GM19463 (cell line): ENCODE results near the gene LDLRAD1.
"Not testable (repeated sequence)": the region's sequence is repeated elsewhere in the genome, so short reads cannot be mapped to it uniquely, and the experiment has no call there.

Source experiments
- ATAC-seq: cut with Tn5 transposase; IDR thresholded peaks from one replicate; pipeline ENCODE4 v1.9.1; 2021; ENCODE audit warnings: mild to moderate bottlenecking, moderate library complexity; ENCODE audit not compliant: unreplicated experiment

LDLRAD1 gene

DNA sequence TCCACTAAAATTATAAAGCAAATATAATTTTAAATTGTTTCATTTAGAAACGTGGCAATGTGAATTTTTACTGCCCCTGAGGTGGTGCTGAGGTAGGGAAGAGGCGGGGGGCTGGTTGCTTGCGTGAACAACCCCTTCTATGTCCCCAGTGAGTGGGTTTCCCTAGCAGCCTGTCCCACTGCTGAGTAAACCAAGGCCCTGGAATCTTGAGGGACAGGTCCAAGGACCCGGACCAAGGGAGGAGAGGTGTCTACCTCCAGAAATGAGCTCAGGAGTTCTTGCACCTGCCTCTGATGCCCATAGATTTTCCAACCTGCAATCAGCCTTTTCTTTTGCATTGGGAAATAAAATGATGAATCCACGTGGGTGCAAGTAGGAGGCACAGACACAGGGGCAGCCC lies 649 bp upstream of the LDLRAD1 start:
- no peak for ATAC-seq

DNA sequence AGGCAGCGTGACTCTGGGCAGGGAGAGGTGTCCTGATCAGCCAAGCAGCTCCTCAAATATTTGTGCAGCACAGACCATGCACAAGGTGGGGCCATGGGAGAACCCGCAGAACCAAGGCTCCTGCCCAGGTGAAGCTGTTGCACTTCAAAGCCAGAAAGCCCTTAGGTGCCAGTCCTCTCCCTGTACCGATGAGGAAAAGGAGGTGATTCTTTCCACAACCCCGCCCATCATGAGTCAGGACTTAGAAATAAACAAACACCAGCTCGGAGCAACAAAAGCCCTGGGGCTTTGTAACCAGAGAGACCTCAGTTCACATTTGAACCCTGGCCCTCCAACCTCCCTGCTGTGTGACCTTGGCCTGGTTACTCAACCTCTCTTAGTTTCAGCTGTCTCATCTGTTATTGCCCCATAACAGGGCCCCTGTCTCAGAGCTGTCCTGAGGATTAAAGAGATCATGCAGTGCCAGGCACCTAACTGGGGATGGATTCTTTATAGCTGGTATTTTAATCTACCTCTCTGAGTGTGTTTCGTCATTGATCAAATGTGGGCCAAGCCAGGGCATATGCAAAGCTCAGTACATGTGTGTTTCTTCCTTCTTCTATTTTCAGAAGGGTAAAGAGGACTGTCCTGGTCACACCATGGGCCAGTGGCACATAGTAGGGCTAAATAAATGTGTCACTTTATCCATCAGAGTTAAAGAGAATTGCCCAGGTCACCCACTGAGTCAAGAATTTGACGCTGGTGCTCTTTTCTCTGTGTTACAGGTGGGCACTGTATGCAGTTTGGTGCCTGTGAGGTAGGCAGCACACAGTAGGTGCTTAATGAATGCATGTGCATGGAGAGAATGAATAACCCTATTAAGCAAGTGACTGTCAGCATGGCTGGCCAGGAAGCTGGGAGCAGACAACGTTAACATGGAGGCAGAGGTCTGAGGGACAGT lies 1.4 kb downstream of the LDLRAD1 start:
- ATAC-seq = no peak

DNA sequence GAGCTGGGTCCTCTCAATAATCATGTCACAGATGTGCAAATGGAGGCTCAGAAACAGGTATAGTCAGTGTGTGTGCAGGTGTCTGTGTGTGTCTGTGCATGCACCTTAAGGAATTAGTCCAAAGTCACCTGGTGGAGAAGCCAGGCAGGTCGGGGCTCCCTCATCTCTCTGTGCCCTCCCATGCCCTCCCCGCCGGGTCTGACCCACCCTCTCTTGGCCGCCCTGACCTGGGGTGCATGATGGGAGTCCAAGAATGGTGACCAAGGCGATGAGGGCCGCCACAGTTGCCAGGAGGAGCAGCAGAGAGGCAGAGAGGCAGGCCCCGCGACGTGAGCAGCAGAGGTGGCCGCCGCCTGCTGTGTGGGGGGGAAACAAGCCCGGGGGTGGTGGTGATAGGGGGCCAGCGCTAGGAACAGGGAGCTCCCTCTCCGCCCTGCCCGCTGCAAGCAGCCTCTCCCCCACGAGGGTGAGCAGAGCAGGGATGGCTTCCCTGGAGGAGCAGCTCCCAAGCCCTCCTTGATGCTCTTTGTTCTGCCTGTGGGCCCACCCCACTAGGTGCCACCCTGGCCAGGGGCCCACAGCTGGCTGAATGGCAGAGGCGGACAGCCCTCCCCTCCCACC lies 3.9 kb downstream of the LDLRAD1 start:
- ATAC-seq = no peak

DNA sequence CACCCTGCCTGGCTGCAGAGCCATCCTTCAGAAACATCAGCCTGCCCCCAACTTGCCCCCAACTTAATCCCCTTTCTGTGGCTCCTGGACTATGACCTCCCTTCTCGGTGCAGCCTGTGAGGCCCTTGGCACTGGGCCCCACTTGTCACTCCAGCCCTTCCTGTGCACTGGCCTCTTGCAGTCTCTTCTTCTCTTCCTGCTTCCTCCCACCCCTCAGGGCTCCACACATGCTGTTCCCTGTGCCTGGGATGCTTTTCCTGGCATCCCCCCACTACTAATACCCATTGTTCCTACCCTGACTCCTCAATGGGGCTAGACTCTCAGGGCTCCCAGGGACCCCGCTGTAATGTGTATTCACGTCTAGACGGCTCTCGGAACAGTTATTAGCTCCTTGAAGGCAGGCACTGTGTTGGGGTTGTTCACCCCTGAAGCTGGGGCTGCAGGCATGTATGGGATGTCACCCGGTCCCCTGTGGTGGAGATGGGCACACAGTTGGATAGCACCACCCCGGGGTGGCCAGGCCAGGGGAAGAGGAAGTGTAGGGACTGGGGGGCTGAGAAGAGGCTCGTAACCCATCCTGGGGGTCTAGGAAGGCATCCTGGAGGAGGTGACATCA lies 4.5 kb downstream of the LDLRAD1 start:
- ATAC-seq = no peak

DNA sequence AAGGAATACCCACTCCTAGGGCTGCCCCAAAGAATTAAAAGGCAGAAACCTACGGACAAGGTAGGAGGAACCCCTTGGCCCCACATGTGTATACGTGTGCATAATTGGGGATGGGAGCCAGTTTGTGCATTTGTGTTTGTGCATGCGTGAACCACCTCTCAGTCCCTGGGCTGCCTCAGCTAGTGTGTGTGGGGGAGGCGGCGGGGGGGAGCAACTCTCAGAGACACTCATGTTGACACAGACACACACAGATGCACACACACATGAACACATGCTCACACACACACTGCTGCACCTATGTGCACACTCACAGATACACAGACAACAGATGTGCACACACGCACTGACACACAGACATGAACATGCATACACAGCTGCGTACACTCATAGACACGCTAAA lies 5.1 kb downstream of the LDLRAD1 start:
- no peak for ATAC-seq

DNA sequence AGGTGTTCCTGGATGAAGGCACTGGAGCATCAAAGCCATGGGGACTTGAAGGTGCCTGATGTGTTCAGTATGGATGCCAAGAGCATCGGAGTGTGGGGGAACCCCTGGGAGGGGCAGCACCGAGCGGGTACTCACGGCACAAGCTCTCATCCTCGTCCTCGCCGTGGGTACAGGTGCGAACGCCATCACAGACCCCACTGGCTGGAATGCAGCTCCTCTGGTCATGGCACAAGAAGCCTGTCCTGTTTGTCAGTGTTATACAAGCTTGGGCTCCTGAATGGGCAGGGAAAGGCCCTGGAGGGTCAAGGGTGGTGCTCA lies 6.0 kb downstream of the LDLRAD1 start:
- ATAC-seq = no peak

DNA sequence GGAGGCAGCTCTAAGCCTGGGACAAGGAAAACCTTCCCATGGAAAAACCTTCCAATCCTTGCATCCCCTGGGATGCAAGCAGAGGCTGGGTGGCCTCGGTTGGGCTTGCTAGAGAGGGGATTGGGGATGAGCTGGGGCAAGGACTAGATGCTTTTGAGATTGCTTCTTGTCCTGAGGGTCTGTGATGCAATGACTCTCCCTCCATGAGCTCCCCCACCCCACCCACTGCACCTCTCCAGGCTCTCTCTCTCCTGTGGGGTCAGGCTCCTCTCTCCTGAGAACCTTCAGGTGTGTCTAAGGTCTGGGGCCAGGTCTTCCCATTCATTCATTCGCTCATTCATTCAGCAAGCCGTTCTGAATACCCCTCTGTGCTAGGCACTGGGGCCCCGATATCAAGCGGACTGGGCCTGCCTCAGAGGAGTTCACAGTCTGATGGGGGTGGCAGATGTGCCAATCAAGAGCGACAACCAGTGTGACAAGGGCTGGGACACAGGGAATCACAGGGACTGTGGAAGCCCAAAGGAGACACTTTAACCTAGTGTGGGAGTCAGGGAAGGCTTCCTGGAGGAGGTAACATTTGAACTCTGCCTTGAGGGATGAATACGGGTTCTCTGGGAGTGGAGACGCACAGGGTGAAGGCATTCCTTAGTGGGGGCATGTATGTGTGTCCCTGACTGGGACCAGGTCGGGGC lies 6.5 kb downstream of the LDLRAD1 start:
- ATAC-seq = no peak

DNA sequence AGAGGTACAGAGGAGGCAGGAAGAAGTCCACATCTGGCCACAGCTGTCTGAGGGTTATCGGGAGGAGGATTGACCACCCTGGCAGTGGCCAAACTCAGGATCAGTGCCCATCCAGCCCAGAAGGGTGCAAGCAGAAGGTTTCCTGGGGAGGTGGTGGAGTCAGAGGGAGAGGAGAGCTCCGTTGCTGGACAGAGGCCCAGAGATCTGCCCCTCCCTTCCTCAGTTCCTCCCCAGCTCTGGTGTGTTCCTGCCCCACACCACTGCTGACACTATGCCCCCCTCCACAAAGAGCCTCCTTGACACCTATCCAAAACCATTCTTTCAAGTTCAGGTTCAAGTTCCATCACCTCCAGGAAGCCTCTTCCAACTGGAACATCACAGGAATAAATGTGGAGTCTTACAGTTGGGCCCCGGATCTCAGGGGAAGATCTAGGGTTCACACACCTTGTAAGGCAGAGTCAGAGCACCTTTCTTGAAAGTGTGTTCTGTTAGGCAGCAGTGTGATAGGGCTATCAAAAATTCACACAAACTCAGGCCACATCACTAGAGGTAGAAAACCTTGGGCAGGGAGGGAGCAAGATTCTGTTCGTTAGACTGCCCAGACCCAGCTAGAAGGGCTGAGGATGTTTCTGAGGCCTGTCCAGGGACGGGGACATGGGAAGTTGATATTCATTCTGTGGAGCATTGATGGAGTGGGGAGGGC lies 7.4 kb downstream of the LDLRAD1 start:
- ATAC-seq = no peak

DNA sequence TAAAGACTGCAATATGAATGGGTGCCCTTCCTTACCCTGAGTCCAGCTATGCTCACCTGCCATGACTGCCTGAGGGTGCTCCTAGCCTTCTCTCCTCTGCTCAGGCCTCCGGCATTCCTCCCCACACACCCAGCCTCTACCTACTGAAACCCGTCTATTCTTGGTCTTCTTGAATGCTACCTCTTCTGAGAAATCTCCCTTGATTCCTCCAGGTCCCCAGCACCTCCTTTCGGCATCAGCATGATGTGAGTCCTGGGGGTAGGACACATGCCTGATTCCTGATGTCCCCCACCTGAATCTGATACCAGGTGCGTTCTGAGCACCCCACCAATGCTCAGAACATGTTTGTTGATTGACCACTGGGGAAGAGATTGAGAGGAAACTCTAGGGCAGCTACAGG lies 8.6 kb downstream of the LDLRAD1 start:
- ATAC-seq = no peak

DNA sequence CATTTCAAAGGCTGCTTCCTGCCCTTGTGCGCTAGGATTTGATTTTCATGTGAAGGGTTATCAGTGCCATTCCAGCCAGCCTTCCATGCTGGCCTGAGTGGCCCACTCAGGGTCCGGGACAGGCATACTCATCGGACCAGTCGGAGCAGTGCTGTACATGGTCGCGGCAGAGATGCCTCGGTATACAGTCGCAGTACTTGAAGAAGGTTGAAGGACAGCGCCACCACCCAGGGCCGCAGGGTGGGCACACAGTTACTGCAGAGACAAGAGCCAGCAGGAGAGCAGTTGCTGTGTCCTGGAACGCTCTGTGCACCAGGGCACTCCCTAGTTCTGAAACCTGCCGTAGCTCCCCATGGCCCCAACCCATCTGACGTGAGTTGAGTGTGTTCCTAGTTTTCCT lies 9.1 kb downstream of the LDLRAD1 start:
- ATAC-seq = no peak

DNA sequence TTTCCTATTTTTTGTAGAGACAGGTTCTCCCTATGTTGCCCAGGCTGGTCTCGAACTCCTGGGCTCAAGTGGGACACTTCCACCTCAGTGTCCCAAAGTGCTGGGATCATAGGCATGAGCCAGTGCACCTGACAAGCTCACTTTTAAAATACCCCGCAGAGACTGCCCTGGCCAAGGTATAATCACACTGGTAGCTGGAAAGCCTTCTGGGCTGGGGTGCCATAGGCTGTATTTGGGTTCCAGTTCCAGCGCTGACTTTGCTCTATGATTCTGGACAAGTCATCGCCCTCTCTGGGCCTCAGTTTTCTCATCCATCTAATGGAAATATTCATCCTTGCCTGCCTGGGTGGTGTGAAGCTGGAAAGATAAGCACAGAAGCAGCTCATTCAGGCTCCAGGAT lies 10.4 kb downstream of the LDLRAD1 start:
- ATAC-seq = no peak

DNA sequence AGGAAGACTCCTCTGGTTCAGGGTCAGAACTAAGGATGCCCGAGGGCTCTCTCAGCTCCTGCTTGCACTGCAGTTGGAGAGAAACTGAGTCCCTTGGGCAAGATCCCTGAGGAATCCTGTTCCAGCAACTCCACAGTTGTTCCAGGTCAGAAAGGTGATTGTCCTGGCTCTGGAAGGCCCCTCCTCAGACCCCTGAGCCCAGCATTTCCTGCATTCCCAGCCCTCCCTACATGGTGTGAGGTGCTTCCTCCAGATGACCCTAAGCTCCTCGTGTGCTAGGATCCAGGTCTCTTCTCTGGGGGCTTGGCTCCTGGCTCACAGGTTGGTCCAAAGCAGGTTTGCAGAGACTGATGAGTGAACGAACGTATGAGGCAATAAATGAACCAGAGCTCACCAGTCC lies 11.5 kb downstream of the LDLRAD1 start:
- ATAC-seq = no peak

DNA sequence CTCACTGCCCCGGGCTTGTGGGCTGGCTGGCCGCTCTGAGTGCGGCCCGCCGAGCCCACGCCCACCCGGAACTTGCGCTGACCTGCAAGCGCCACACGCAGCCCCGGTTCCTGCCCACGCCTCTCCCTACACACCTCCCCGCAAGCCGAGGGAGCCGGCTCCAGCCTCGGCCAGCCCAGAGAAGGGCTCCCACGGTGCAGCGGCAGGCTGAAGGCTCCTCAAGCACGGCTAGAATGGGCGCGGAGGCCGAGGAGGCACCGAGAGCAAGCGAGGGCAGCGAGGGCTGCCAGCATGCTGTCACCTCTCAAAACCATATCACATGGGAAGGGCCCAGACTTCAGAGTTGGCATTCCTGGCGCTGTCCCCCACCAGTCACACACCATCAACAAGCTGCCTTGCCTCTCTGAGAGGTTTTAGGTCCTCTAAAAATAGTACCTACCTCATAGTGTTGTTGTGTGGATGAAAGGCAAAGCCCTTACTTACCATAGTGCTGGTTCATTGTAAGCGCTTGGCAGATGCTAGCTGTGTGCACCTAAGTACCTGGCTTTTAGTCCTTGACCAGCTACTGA lies 13.4 kb downstream of the LDLRAD1 start:
- ATAC-seq = no peak

DNA sequence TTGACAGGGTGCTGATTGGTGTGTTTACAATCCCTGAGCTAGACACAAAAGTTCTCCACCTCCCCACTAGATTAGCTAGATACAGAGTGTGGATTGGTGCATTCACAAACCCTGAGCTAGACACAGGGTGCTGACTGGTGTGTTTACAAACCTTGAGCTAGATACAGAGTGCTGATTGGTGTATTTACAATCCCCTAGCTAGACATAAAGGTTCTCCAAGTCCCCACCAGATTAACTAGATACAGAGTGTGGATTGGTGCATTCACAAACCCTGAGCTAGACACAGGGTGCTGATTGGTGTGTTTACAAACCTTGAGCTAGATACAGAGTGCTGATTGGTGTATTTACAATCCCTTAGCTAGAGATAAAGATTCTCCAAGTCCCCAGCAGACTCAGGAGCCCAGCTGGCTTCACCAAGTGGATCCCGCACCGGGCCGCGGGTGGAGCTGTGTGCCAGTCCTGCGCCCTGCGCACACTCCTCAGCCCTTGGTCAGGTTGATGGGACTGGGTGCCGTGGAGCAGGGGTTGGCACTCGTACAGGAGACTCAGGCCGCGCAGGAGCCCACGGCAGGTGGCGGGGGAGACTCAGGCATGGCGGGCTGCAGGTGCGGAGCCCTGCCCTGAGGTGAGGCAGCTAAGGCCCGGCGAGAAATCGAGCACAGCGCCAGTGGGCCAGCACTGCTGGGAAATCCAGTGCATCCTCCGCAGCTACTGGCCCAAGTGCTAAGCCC lies 14.1 kb downstream of the LDLRAD1 start:
- not testable (repeated sequence) for ATAC-seq

DNA sequence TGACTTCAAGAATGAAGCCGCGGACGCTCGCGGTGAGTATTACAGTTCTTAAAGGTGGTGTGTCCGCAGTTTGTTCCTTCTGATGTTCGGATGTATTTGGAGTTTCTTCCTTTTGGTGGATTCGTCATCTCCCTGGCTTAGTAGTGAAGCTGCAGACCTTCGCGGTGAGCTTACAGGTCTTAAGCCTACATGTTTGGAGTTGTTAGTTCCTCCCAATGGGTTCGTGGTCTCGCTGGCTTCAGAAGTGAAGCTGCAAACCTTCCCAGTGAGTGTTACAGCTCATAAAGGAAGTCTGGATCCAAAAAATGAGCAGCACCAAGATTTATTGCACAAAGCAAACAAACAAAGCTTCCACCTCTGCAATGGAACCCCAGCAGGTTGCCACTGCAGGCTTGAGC lies 14.7 kb downstream of the LDLRAD1 start:
- no peak for ATAC-seq

DNA sequence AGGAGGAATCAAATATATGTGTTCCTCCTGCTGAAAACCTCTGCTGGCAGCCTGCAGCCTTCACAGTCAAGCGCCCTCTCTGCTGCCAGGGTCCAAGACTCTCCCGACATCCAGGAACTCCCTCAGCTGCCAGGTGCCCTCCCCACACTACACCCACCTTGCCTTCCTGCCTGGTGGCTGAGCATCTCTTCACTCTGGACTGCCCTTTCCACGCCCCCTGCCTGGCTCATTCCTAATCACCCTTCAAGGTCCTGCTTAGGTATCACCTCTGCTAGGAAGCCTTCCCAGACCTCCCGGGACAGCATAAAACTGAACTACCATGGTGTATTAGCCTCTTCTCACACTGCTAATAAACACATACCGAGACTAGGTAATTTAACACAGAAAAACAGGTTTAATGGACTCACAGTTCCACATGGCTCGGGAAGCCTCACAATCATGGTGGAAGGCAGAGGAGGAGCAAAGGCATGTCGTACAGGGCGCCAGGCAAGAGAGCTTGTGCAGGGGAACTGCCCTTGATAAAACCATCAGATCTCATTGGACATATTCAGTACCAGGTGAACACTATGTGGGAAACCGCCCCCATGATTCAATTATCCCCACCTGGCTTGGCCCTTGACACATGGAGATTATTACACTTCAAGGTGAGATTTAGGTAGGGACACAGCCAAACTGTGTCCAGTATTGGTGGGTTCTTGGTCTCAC lies 15.3 kb downstream of the LDLRAD1 start:
- ATAC-seq = no peak

DNA sequence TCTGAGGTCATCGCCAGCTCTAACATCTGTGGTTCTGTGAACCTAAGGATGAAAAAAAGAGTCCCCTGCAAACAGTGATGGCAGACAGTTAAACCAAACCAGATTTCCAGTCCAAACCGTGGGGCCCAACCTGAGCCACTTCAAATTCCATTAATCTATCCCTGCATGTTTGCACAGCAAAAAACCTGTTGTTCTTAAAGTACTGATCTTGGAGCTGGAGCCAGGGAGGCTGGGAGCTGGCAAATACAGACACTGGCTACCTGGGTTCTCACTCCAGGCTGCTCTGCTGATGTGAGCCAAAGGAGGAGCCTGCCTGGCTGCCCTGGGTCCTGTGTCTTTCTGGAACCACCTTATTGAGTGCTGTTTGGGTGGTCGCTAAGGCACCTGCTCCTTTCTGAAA lies 16.4 kb downstream of the LDLRAD1 start:
- ATAC-seq = no peak

DNA sequence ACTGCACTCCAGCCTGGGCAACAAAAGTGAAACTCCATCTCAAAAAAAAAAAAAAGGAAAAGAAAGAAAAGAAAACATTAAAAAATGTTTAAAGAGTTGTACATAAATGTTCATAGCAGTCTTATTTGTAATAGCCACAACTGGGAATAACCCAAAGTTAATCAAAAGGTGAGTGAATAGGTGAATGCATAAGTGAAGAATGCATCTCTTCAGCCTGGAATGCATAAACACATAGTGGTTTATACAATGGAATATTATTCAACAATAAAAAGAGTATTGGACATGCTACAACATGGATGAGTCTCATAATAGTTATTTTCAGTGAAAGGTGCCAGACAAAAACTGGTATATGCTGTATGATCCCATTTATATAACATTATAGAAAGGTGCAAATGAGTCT lies 18.1 kb downstream of the LDLRAD1 start:
- no peak for ATAC-seq

DNA sequence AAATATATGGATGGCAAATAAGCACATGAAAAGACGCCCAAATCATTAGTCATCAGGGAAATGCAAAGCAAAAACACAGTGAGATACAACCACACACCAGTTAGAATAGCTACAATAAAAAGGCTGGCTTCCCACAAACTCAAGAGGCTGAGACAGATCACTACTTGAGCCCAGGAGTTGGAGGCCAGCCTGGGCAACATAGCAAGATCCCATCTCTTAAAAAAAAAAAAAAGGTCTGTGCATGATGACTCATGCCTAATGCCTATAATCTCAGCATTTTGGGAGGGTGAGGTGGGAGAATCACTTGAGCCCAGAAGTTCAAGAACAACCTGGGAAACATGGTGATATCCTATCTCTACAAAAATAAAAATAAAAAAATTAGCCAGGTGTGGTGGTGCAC lies 19.8 kb downstream of the LDLRAD1 start:
- no peak for ATAC-seq
